Renal cortex interstitium (tissue), 11 donors: ENCODE results near the gene NMT1. TPM values are rescaled to one million over a fixed set of nuclear protein-coding genes. Genes with fewer than 3 reads are reported as not detected.

Experiments
- DNase-seq, 11 donors: peaks; one replicate each; pipeline ENCODE4 v3.0.0-alpha.2; 2013; ENCODE audit warnings: low read depth in 9 of 11, low spot score in 4 of 11; ENCODE audit errors: extremely low read depth in 1 of 11
- polyA plus RNA-seq, 3 donors: library from polyadenylated mRNA; unstranded; fragments of 120-200 nt; gene quantifications; one replicate each; pipeline ENCODE4 v1.2.1, GENCODE V29; 2013; ENCODE audit not compliant: insufficient read length in 3 of 3

Gene NMT1
- polyA plus RNA-seq, 3 donors = 67.7 to 82.3 (median 70.9) TPM

DNA sequence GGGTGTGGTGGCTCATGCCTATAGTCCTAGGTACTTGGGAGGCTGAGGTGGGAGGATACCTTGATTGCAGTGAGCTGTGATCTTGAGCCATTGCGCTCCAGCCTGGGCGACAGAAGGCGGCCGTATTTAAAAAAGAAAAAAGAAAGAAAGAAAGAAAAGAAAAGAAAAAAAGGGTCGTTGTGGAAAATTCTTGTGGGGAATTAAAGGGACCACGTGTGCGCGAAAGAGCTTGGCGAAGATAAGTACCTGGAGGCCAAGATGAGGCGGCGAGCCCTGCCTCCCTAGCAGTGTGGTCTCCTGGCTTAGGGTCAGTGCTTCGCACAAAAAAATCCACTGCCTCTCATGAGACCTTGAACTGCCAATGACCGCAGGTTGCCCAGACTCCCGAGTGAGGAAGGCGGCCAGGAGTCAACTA lies 728 bp upstream of the NMT1 start:
- peak in 1 of 11 donors; percentile 14 for DNase-seq

GRCh38 chr17:45061606-45062205 lies 589 bp downstream of the NMT1 start:
- no peak for DNase-seq

DNA sequence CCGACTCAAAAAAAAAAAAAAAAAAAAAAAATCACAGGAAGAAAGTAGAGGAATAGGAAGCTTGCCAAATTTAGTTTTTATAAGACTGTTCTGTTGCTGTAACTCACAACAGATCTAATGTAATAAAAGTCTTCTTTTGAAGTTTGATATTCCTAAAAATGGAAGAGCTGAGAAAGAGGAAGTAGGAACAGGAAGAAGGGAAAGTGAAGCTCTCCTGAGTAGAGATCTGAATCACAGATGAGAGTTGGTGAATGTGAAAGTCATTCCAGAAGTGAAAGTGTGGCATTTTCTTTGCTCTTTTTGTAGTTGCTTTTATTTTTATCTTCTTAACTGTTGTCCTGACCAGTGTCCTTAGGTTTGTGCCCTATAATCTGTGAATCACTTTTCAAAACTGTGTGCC lies 2.1 kb downstream of the NMT1 start:
- no peak for DNase-seq

GRCh38 chr17:45067637-45068036 lies 6.5 kb downstream of the NMT1 start:
- no peak for DNase-seq

- no peak for DNase-seq
Observed at GRCh38 chr17:45070001-45070400, 8.9 kb downstream of the NMT1 start.

DNA sequence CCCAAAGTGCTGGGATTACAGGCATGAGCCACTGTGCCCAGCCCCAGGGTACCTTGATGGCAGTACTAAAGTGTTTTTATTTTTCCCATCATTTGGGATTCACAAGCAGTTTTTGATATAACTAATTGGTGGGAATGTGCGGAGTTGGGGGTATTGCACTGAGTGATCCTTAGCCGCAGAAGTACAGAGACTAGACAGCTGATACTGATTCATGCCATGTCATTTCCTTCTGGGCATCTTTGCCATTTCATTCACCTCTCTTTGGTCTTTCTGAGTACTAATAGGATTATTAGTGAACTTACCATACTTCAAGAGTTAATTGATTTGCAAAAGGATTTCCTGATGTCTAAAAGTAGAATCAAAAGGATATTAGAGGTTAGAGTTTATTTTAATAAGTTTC lies 9.7 kb downstream of the NMT1 start:
- DNase-seq = no peak

DNA sequence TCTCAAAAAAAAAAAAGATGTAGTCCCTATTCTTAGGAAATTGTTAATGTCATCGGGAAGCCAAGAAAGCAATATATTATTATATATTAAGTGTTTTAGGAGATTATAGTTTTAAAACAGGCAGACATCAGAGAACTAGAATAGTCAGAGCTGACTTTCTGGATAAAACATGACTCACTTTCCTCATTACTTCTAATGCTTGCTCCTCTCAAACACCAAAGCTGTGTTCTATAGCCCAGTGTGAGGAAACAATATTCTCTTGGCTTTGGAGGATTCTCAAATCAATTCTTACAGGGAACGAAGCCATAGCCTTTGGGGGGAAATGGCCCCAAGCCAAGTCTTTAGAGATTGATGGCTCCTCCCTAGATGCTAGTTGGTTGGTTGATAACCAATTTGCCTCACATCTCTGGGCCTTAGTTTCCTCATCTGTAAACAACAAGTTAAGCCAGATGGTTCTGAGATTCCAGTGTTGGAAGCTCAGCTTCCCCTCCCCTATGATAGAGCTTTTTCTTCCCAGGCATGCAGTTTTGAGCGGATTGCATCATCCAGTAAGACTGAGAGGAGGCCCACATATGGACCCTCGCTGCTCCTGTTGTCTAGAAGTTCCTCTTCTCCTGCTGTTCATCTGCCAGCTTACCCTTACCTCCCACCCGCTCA lies 12.4 kb downstream of the NMT1 start:
- DNase-seq = no peak

GRCh38 chr17:45077643-45078042 lies 16.5 kb downstream of the NMT1 start:
- DNase-seq = no peak

DNA sequence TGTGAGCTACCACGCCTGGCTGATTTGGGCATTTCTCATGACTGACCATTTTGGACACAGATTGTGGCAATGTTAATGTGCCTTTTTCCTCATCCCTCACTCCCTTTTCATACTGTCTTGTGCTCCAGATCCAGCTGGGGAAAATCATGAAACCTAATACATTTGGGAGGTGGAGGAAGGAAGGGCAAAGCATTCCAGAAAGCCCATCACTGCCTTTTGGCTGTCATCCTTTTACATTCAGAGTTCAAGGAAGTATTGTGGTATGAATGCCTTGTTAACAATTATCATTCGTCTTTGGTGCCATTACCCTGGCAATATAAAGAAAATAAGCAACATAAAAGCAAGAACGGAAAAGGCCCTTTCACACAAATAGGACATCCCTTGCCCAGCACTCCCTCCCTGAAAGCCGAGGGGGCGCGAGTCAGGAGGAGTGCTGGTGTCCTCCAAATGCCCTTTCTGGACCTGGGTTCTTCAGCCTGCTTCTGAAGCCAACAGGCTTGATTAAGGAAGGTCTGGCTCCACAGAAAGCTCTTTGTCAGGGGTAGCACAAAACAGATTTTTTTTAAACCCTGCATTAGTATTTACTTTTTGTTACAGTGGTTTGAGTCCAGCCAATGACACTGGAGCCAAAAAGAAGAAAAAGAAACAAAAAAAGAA lies 20.1 kb downstream of the NMT1 start:
- peak in 5 of 11 donors; percentile 9 to 53 (median 36) for DNase-seq

- no peak for DNase-seq
Observed at GRCh38 chr17:45086391-45086790, 25.3 kb downstream of the NMT1 start.

DNA sequence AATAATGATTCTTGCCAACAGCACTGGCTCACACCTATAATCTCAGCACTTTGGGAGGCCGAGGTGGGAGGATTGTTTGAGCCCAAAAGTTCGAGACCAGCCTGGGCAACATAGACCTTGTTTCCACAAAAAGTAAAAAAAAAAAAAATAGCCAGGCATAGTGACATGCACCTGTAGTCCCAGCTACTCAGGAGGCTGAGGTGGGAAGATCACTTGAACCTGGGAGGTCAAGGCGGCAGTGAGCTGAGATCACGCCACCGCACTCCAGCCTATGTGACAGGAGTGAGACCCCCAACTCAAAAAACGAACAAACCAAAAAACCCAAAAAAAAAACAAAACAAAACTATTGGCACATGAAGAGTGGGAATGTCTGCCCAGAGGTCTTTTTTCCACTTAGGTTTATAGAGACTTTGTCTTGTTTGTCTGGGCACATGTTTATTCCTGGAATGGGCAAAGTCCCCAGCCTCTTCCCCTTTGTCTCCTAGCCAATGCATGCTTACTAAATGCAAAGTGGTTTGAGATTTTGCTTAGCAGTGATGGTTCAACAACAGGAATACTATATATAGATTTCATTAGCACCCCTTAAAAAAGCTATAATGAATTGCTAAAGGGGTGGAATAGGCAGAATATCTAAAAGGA lies 25.9 kb downstream of the NMT1 start:
- no peak for DNase-seq

GRCh38 chr17:45087504-45087975 lies 26.4 kb downstream of the NMT1 start:
- DNase-seq = no peak

DNA sequence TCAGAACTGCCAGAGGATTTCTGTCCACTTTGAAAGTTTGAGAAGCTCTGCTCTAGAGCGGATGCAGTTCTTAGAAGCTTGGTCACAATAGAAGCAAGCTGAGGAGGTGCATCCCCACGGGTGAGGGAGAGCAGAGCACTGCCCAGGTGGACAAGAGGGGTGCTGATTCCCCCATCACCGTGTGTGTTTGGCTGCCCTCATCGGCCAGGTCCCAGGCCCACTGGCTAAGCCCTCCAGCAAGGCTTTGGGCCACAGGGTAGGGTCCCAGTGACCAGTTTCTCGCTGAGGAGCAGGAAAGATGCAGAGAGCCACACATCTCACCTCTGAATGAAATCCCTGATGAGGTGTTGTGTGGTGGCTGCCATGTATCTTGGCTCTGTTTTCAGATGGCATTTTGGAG lies 26.9 kb downstream of the NMT1 start:
- no peak for DNase-seq

DNA sequence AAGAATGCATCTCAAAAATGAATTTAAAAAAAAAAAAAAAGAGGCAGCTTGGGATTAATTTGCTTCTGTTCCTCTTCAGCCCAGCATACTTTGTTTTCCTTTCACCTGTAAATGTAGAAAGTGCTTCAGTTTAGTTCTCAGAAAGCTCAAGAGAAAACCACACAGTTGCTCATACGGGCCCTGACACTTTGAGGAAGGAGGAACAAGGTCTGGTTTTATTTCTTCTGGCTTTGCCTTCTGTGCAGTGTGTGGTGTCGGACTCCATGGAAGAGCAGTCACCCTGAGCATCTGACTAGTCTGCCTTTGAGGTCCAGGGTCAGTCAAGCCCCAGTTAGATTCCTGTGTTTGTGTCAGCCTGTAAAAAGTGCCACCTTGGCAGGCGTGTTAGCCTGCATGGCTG lies 27.6 kb downstream of the NMT1 start:
- DNase-seq = no peak

DNA sequence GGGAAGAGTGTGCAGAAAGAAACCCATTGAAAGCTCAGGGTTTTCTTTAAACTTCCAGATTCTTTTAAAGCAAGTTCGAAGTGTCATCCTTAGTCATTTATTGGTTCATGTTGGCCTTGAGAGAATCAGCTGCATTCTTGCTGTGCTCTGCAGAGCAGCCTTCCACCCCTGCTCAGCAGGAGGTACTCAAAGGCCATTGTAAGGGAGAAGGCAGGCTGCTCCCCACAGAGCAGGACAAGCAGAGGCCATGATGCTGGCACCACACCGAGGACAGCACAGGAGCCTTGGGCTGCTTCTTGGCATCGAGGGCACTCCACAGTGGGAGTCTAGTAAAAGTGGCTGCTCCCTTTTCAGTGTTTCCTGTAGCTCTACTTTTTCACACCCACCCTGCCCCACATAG lies 29.6 kb downstream of the NMT1 start:
- no peak for DNase-seq

GRCh38 chr17:45091778-45092425 lies 30.8 kb downstream of the NMT1 start:
- no peak for DNase-seq

DNA sequence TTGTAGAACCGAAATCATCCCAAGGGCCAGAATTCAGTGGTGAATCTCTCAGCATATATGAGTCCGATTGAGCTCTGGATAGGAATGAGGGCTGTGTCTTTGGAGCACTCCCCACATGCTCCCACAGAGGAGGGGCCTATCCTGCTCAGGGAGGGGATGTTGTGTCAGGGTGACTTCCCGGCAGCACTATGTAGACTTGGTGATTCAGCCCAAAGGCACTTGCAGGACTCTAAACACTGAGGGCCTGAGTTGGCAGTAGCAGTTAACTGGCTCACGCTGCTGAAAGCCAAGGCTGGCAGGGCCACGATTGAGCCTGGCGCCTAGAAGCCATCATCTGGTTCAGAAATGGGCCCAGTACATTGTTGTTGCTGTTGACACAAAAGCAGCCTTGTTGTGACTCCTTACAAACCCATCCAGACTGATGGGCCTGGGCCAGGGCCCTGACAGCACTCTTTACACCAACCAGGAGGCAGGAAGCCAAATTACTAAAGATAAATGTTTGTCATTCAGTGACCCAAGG lies 31.9 kb downstream of the NMT1 start:
- no peak for DNase-seq

GRCh38 chr17:45093444-45094110 lies 32.5 kb downstream of the NMT1 start:
- no peak for DNase-seq

- DNase-seq = no peak
Observed at GRCh38 chr17:45096141-45096540, 35.0 kb downstream of the NMT1 start.
